Suprapubic skin (tissue), 4 donors: ENCODE data around the gene BMERB1.

Experiments
- CTCF ChIP-seq, 2 donors: fragments of 200-600 bp in 1 of 2; fragments of 450-650 bp in 1 of 2; sonication (generic) in 1 of 2; IDR thresholded peaks; one replicate each; pipeline ENCODE4 v1.5.1; 2016 to 2019; ENCODE audit warnings: antibody characterized with exemption in 2 of 2, mild to moderate bottlenecking in 1 of 2, moderate library complexity in 1 of 2
- POLR2A ChIP-seq, 2 donors: fragments of 450-650 bp; IDR thresholded peaks; one replicate each; pipeline ENCODE4 v1.6.1; 2017; ENCODE audit warnings: antibody characterized with exemption in 2 of 2, mild to moderate bottlenecking in 2 of 2, moderate library complexity in 2 of 2
- POLR2AphosphoS5 ChIP-seq, 3 donors: sonication (generic); formaldehyde crosslinking; IDR thresholded peaks; one replicate each; pipeline ENCODE4 v1.6.1; 2017; ENCODE audit warnings: antibody characterized with exemption in 3 of 3

DNA sequence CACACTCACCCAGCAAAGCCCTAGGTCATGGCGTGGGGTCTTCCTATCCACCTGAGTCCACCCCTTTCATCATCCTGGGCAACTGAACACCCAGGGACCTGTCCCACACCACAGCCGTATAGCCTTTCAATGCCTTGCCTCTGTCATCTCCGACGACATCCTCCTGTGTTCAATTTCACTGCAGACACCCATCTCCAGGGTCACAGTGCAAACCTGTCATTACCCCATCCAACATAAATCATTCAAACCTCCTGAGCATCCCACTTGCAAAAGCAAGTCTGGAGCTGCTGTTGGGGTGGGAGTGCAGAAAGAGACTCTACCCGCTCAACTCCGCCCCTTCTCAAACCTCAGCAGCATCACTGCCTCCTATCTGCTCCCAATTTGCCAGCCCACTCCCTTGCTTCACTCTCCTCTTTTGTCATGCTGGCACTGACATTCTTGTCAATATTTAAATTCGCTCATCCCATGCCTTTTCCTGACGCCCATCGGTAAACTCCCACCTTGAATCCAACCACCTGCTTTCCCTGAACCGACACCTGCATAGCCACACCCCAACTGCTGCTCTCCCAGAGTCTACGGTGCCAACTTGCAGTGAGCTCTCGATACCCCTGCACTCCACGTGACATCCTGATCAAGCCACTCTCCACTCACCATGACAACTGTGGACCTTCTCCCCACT lies 171.6 kb downstream of the BMERB1 start:
- TF ChIP-seq CTCF (IDR thresholded peaks at IDR 0.05) = no peak
- TF ChIP-seq POLR2AphosphoS5 (IDR thresholded peaks at IDR 0.05) = no peak
- no peak for TF ChIP-seq POLR2A (IDR thresholded peaks at IDR 0.05)
